Activated CD8-positive, alpha-beta memory T cell treated with anti-CD3 and anti-CD28 coated beads, Interleukin-2, amount 50 U/mL, for 48 hours (primary cell): ENCODE measurements around the gene LRGUK.

ENCODE experiments used
- DNase-seq: peaks from one replicate; pipeline ENCODE4 v3.0.0-alpha.2; 2020

Gene LRGUK

GRCh38 chr7:134313543-134313942, 186.4 kb downstream of the LRGUK start:
- DNase-seq = no peak
